OCI-LY3 (cell line): ENCODE measurements around the gene AQP2.

Experiments
- H2AFZ ChIP-seq: fragments of 200-600, 300-600 bp; shearing (Covaris generic); 2 replicates; pipeline ENCODE4 v1.6.0; 2014; ENCODE audit warnings: antibody characterized with exemption, low read depth, low read length
- H3K27ac ChIP-seq: fragments of 200-600, 300-600 bp; sonication (generic); 2 replicates; pipeline ENCODE4 v1.5.1; 2014; ENCODE audit warnings: mild to moderate bottlenecking, low read length, moderate library complexity, mixed read lengths
- H3K27me3 ChIP-seq: fragments of 200-600, 300-600 bp; sonication (generic); 2 replicates; pipeline ENCODE4 v1.6.1; 2014; ENCODE audit warnings: low read depth, low read length, mixed read lengths
- H3K36me3 ChIP-seq: fragments of 200-600, 300-600 bp; sonication (generic); replicated peaks from 2 replicates; pipeline ENCODE3; 2014; ENCODE audit warnings: low read depth, low read length, mixed read lengths
- H3K4me1 ChIP-seq: fragments of 300-600, 200-600 bp; sonication (generic); 2 replicates; pipeline ENCODE4 v1.6.1; 2014; ENCODE audit warnings: low read length, mixed read lengths
- H3K4me2 ChIP-seq: fragments of 200-600, 300-600 bp; sonication (generic); 2 replicates; pipeline ENCODE4 v1.6.1; 2014; ENCODE audit warnings: low read length, mixed read lengths
- H3K4me3 ChIP-seq: fragments of 300-600, 200-600 bp; sonication (generic); 2 replicates; pipeline ENCODE4 v1.5.1; 2014; ENCODE audit warnings: antibody characterized with exemption, mild to moderate bottlenecking, low read length, moderate library complexity
- H3K79me2 ChIP-seq: fragments of 300-600, 200-600 bp; shearing (Covaris generic); 2 replicates; pipeline ENCODE4 v1.6.1; 2014; ENCODE audit warnings: mild to moderate bottlenecking, low read length, mixed read lengths
- H3K9ac ChIP-seq: fragments of 300-600, 200-600 bp; shearing (Covaris generic); 2 replicates; pipeline ENCODE4 v1.6.0; 2014; ENCODE audit warnings: mild to moderate bottlenecking, low read length, moderate library complexity
- H3K9me3 ChIP-seq: fragments of 200-600, 300-600 bp; shearing (Covaris generic); 2 replicates; pipeline ENCODE4 v1.6.1; 2014; ENCODE audit warnings: low read length, mixed read lengths; ENCODE audit not compliant: insufficient read depth
- H4K20me1 ChIP-seq: fragments of 200-600, 300-600 bp; sonication (generic); 2 replicates; pipeline ENCODE4 v1.6.1; 2016; ENCODE audit warnings: low read length, mixed read lengths; ENCODE audit not compliant: insufficient read depth
- CTCF ChIP-seq: fragments of 200-600, 300-600 bp; sonication (generic); IDR thresholded peaks from 2 replicates; pipeline ENCODE4 v1.5.1; 2014; ENCODE audit warnings: antibody characterized with exemption, low read length, low read depth
- EZH2phosphoT487 ChIP-seq: fragments of 200-600 bp; shearing (Covaris generic); IDR thresholded peaks from 2 replicates; pipeline ENCODE4 v1.6.1; 2018; ENCODE audit warnings: antibody characterized with exemption, mixed run types, low read depth

Gene AQP2

GRCh38 chr12:49946497-49946896 lies 4.0 kb upstream of the AQP2 start:
- no peak overlapping the region for H3K4me3 ChIP-seq
- H4K20me1 ChIP-seq: no peaks in the 10 kb centered on the region
- peaks cover 9% of the 10 kb centered on the region; the same call in 1 of the 2 replicates for H3K4me1 ChIP-seq
- no peaks in the 10 kb centered on the region for H3K9me3 ChIP-seq
- no peak overlapping the region for H2AFZ ChIP-seq
- no peak overlapping the region for H3K4me2 ChIP-seq
- H3K36me3 ChIP-seq: no peaks in the 10 kb centered on the region
- no peaks in the 10 kb centered on the region for H3K27me3 ChIP-seq
- H3K9ac ChIP-seq: no peak overlapping the region
- H3K27ac ChIP-seq: no peak overlapping the region
- no peaks in the 10 kb centered on the region for H3K79me2 ChIP-seq
- TF ChIP-seq CTCF: no peak
- no peak for TF ChIP-seq EZH2phosphoT487

GRCh38 chr12:49947593-49948226 lies 2.8 kb upstream of the AQP2 start:
- Histone ChIP-seq H3K4me1 (peaks cover 9% of the 10 kb centered on the region; the same call in 1 of the 2 replicates), H3K36me3 (no peaks in the 10 kb centered on the region), H4K20me1 (no peaks in the 10 kb centered on the region), H3K27ac (no peak overlapping the region), H3K79me2 (no peaks in the 10 kb centered on the region), H2AFZ (no peak overlapping the region), H3K27me3 (no peaks in the 10 kb centered on the region), H3K4me3 (no peak overlapping the region), H3K9me3 (no peaks in the 10 kb centered on the region), H3K4me2 (no peak overlapping the region), H3K9ac (no peak overlapping the region)
- TF ChIP-seq CTCF (no peak), EZH2phosphoT487 (no peak)

- Histone ChIP-seq H3K27me3 (no peaks in the 10 kb centered on the region), H3K36me3 (no peaks in the 10 kb centered on the region), H2AFZ (no peak overlapping the region), H3K4me1 (peaks cover 9% of the 10 kb centered on the region; the same call in 1 of the 2 replicates), H4K20me1 (no peaks in the 10 kb centered on the region), H3K9ac (no peak overlapping the region), H3K4me3 (no peak overlapping the region), H3K79me2 (no peaks in the 10 kb centered on the region), H3K9me3 (no peaks in the 10 kb centered on the region), H3K4me2 (no peak overlapping the region), H3K27ac (no peak overlapping the region)
- TF ChIP-seq CTCF (no peak), EZH2phosphoT487 (no peak)
These were observed 1.4 kb upstream of the AQP2 start for GRCh38 chr12:49948866-49949845.

GRCh38 chr12:49949866-49950265 lies 671 bp upstream of the AQP2 start:
- no peak overlapping the region for H3K4me2 ChIP-seq
- no peaks in the 10 kb centered on the region for H4K20me1 ChIP-seq
- peaks cover 9% of the 10 kb centered on the region; the same call in 1 of the 2 replicates for H3K4me1 ChIP-seq
- no peaks in the 10 kb centered on the region for H3K9me3 ChIP-seq
- H3K27ac ChIP-seq: no peak overlapping the region
- no peak overlapping the region for H3K9ac ChIP-seq
- H3K4me3 ChIP-seq: no peak overlapping the region
- H2AFZ ChIP-seq: no peak overlapping the region
- no peaks in the 10 kb centered on the region for H3K79me2 ChIP-seq
- TF ChIP-seq CTCF (no peak), EZH2phosphoT487 (no peak)
- H3K36me3 ChIP-seq: no peaks in the 10 kb centered on the region
- H3K27me3 ChIP-seq: no peaks in the 10 kb centered on the region
